PFSK-1 (cell line): ENCODE data around the gene EVC2.
A peak's percentile ranks its signal among the peaks of the same experiment; 100 is the strongest.

Source experiments
- FOXP2 ChIP-seq: optimal IDR thresholded peaks from 2 replicates; pipeline ENCODE3; 2011; ENCODE audit warnings: borderline replicate concordance, control low read depth, inconsistent platforms; ENCODE audit not compliant: insufficient read depth; ENCODE audit errors: extremely low read length, extremely low read depth
- POLR2AphosphoS5 ChIP-seq: IDR thresholded peaks from 2 replicates; pipeline ENCODE4 v1.6.1; 2012; ENCODE audit warnings: low read depth, mild to moderate bottlenecking, control low read depth, low read length, moderate library complexity
- SIN3A ChIP-seq: IDR thresholded peaks from 2 replicates; pipeline ENCODE4 v1.6.1; 2012; ENCODE audit warnings: mild to moderate bottlenecking, low read length, moderate library complexity, borderline replicate concordance; ENCODE audit not compliant: insufficient read depth
- TAF1 ChIP-seq: IDR thresholded peaks from 2 replicates; pipeline ENCODE4 v1.6.1; 2012; ENCODE audit warnings: low read length, control low read depth, borderline replicate concordance; ENCODE audit not compliant: insufficient read depth
- TF ChIP-seq, protein P1 (sequence below), 2 experiments: IDR thresholded peaks; 2 replicates each; pipeline versions ENCODE4 v1.6.1 to v1.8.0; 2011 to 2012; ENCODE audit warnings: low read depth in 2 of 2, low read length in 2 of 2, control low read depth in 1 of 2, inconsistent platforms in 1 of 2, mild to moderate bottlenecking in 1 of 2, moderate library complexity in 1 of 2; ENCODE audit not compliant: insufficient read depth in 1 of 2

EVC2 gene

DNA sequence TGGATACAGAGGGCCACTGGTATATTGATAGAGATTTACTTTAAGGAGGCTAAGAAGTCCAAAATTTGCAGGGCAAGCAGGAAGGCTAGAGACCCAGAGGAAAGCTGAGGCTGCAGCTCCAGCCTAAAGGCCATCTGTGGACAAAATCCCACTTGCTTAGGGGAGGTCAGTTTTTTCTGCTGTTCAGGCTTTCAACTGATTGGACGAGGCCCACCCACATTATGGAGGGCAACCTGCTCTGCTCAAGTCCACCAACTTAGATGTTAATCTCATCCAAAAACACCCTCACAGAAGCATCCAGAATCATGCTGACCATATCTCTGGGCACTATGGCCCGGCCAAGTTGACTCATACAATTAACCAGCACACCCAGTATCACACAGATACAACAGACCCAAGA, 176.3 kb downstream of the EVC2 start:
- TF ChIP-seq TAF1 (no peak), POLR2AphosphoS5 (no peak), FOXP2 (no peak), SIN3A (no peak)
- TF ChIP-seq, protein P1, sequence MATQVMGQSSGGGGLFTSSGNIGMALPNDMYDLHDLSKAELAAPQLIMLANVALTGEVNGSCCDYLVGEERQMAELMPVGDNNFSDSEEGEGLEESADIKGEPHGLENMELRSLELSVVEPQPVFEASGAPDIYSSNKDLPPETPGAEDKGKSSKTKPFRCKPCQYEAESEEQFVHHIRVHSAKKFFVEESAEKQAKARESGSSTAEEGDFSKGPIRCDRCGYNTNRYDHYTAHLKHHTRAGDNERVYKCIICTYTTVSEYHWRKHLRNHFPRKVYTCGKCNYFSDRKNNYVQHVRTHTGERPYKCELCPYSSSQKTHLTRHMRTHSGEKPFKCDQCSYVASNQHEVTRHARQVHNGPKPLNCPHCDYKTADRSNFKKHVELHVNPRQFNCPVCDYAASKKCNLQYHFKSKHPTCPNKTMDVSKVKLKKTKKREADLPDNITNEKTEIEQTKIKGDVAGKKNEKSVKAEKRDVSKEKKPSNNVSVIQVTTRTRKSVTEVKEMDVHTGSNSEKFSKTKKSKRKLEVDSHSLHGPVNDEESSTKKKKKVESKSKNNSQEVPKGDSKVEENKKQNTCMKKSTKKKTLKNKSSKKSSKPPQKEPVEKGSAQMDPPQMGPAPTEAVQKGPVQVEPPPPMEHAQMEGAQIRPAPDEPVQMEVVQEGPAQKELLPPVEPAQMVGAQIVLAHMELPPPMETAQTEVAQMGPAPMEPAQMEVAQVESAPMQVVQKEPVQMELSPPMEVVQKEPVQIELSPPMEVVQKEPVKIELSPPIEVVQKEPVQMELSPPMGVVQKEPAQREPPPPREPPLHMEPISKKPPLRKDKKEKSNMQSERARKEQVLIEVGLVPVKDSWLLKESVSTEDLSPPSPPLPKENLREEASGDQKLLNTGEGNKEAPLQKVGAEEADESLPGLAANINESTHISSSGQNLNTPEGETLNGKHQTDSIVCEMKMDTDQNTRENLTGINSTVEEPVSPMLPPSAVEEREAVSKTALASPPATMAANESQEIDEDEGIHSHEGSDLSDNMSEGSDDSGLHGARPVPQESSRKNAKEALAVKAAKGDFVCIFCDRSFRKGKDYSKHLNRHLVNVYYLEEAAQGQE (IDR thresholded peaks at IDR 0.05; ENCODE audit: insufficient read depth in 1 of 2, low read depth in 2 of 2, low read length in 2 of 2), result no peak

DNA sequence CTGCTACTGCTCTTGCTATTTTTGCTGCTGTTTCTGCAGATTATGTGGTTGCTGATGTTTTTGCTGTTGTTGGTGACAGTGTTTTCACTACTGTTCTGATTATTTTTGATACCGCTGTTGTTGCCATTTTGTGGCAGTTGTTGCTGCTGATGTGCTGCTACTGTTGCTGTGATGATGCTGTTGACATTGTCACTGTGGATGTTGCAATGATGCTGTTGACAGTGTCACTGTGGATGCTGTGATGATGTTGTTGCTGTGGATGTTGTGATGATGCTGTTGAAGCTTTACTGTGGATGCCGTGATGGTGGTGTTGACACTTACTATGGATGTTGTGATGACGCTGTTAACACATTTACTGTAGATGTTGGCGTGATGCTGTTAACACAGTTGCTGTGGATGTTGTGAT, 180.3 kb downstream of the EVC2 start:
- TF ChIP-seq TAF1 (no peak), FOXP2 (no peak), SIN3A (no peak), POLR2AphosphoS5 (no peak)
- TF ChIP-seq, protein P1 (IDR thresholded peaks at IDR 0.05; ENCODE audit: insufficient read depth in 1 of 2, low read depth in 2 of 2, low read length in 2 of 2), result no peak

DNA sequence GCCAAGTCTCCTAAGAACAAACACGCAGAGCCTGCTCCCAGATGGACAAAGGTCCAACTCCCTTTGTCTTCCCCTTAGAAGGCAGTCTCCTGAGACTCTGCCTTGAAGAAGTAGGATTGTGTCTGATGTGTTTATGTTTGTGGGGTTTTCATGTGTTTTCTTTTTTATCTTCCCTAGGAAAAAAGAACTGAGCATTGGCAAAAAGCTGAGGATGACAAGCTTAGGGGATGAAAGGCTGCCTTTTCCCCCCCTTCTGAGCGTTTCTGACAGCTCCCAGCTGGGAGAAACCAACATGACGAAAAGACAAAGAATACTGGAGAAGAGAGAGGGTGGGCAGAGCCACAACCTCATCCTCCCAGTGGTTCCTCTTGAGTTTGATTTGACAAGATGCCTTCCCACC, 181.1 kb downstream of the EVC2 start:
- no peak for TF ChIP-seq FOXP2

DNA sequence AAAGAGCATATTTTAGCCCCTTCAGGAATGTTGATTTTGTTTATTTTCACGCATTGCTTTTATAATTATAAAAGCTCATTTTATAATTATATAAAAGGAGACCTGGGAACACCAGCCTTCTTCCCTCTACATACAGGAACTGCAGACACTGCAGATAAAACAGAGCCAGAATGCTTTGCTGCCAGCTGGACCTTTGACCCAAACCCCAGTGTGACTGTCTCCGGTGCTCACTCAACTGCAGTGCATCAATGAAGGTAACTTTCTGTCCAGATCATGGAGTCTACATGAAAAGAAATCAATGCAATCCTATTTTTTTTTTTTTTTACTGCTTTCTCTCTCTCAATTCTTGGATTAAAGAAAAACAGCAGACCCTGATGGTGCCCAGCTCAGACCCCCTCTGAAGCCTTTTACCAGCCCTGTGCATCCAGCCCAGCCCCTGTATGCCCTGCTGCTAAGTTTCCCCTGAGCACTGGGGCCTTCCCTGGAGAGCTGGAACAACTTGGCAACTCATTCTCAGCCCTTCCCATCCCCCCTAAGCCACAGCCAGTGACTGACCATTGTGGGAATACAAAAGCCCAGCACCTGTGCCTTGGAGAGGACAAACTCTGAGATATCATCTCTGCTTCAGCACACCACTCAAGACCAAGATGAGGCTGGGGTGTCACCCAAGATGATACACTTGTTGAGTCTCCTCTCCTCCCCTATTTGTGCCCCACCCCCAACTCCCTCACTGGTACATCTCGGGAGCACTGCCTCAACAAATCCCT, 182.1 kb downstream of the EVC2 start:
- TF ChIP-seq TAF1 (no peak), POLR2AphosphoS5 (no peak), FOXP2 (no peak), SIN3A (no peak)
- TF ChIP-seq, protein P1 (IDR thresholded peaks at IDR 0.05; ENCODE audit: insufficient read depth in 1 of 2, low read depth in 2 of 2, low read length in 2 of 2), result no peak

DNA sequence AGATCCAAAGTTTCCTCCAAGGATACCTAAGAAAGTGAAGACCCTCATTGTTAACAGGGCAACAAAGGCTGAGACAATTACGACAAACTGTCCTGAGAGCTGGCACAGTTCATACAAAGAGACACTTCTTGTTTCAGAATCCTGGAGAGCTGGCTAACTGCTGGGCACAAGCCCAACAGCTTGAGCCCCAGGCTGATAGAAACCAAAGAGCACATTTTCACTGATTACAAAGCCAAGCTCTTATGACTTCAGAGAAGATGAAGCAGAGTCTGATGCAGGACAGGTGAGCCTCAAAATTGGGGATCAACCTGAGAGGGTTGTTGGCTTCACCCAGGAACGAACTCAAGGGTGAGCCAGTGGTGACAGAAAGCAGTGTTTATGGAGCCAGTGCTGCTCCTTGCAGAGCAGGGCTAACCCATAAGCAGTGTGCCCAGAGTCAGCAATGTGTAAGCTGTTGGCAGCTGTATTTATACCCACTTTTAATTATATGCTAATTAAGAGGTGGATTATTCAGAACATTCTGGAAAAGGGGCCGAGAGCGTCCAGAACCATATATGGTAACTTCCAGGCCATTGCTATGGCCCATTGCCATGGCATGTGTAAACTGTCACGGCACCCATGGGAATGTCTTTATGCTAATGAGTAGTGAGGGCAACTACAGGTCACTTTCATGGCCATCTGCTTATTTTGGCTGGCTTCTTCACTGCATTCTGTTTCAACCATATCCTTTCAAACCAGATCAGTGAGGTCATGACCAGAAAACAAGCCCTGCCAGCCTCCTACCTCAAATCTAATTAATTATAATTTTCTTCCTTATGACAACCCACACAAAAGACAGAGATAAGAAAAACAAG, 183.7 kb downstream of the EVC2 start:
- TF ChIP-seq POLR2AphosphoS5, result no peak
- TF ChIP-seq, protein P1 (IDR thresholded peaks at IDR 0.05; ENCODE audit: insufficient read depth in 1 of 2, low read depth in 2 of 2, low read length in 2 of 2), result 0 out of 4 replicates have a peak, but pooled peaks of 1 of the 2 experiments have one; percentile 6
